ENCODE measurements around the gene DHPS.
"Not testable (repeated sequence)": the region's sequence is repeated elsewhere in the genome, so short reads cannot be mapped to it uniquely, and the experiment has no call there.

DHPS gene

DNA sequence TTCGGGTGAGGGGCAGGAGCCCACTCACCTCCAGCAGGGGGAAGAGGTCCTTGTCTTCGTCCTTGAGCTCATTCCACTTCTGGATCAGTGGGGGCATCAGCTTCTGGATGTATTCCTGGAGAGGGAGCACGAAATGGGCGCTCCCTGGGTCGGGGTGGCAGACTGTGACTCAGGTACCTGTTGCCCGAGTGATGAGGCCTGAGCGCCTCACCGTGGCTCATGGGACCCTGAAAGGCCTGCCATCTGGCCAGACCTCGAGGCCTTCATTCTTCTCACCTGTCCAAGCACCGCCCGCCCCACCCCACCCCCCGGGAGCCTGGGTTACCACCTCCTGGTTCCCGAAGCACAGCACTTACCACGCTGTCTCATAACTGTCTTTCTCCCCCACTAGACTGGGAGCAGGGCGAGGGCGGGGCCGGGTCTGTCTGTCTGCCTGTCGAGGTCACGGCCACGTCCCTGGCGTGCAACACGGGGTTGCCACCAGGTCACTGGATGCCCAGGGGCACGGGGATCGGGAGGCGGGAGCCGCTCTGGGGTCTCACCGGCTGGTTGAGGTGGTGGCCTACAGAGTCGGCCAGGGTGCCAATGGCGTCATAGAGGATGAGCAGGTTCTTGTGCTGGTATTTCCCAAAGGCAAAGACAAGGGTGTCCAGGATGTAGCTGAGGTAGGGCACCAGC, 24.1 kb upstream of the DHPS start:
- Histone ChIP-seq H3K9ac (ENCODE audit: low read length) (no peak overlapping the region), H3K9me3 (ENCODE audit: control insufficient read depth, insufficient read depth, low read depth, low read length) (no peaks in the 10 kb centered on the region), H3K4me3 (ENCODE audit: low read depth, low read length) (no peak overlapping the region), H3K27ac (ENCODE audit: low read depth, low read length) (no peak overlapping the region), H3K36me3 (ENCODE audit: control insufficient read depth, insufficient read depth, low read length) (peaks cover 91% of the 10 kb centered on the region), H3K27me3 (ENCODE audit: control insufficient read depth, insufficient read depth, low read length) (no peaks in the 10 kb centered on the region), H3K4me1 (ENCODE audit: control insufficient read depth, insufficient read depth, low read length) (0 out of 2 replicates have a peak, but pooled peaks cover 5% of the 10 kb centered on the region)

DNA sequence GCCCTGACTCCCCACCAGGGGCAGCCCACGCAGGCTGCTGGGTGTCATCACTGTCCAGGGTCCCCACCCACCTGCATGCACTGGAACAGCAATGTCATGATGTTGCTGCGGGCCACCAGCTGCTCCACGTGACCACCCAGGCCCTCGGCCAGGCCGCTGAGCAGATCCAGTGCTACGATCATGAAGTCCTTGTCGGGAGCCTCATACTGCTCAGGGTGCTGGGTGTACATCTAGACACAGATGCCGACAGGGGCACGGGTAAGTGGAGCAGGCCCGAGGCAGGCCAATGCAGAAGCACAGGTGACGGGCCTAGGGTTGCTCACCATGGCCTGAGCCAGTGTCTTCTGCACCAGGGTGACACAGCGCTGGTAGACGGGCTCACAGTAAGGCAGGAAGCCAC, 23.5 kb upstream of the DHPS start:
- H3K36me3 ChIP-seq (ENCODE audit: control insufficient read depth, insufficient read depth, low read length), result peaks cover 90% of the 10 kb centered on the region
- H3K27me3 ChIP-seq (ENCODE audit: control insufficient read depth, insufficient read depth, low read length), result no peaks in the 10 kb centered on the region
- no peak overlapping the region for H3K27ac ChIP-seq (ENCODE audit: low read depth, low read length)
- H3K9me3 ChIP-seq (ENCODE audit: control insufficient read depth, insufficient read depth, low read depth, low read length), result no peaks in the 10 kb centered on the region
- H3K4me3 ChIP-seq (ENCODE audit: low read depth, low read length), result no peak overlapping the region
- no peak overlapping the region for H3K9ac ChIP-seq (ENCODE audit: low read length)
- 0 out of 2 replicates have a peak, but pooled peaks cover 5% of the 10 kb centered on the region for H3K4me1 ChIP-seq (ENCODE audit: control insufficient read depth, insufficient read depth, low read length)

DNA sequence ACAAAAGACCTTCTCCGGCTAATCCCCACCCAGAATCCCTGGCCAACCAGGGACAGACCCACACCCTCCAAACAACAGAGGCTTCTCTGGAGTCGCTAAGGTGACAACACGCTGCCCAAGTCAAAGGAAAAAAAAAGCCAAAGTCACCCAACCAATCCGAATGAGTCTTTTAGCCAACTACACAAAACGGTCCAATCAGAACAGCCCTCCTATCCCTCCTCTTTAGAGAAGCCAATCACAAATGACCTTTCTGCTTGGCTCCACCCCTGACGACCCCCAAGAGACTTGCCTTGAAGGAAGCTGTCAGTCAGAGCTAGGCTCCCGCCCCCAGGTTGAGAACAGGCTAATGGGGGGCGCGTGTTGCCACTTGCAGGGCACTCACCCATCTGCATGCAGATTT, 21.4 kb upstream of the DHPS start:
- Histone ChIP-seq H3K27me3 (ENCODE audit: control insufficient read depth, insufficient read depth, low read length) (no peaks in the 10 kb centered on the region), H3K27ac (ENCODE audit: low read depth, low read length) (no peak overlapping the region), H3K4me3 (ENCODE audit: low read depth, low read length) (no peak overlapping the region), H3K9me3 (ENCODE audit: control insufficient read depth, insufficient read depth, low read depth, low read length) (no peaks in the 10 kb centered on the region), H3K4me1 (ENCODE audit: control insufficient read depth, insufficient read depth, low read length) (0 out of 2 replicates have a peak, but pooled peaks cover 5% of the 10 kb centered on the region), H3K9ac (ENCODE audit: low read length) (no peak overlapping the region), H3K36me3 (ENCODE audit: control insufficient read depth, insufficient read depth, low read length) (peaks cover 89% of the 10 kb centered on the region)

DNA sequence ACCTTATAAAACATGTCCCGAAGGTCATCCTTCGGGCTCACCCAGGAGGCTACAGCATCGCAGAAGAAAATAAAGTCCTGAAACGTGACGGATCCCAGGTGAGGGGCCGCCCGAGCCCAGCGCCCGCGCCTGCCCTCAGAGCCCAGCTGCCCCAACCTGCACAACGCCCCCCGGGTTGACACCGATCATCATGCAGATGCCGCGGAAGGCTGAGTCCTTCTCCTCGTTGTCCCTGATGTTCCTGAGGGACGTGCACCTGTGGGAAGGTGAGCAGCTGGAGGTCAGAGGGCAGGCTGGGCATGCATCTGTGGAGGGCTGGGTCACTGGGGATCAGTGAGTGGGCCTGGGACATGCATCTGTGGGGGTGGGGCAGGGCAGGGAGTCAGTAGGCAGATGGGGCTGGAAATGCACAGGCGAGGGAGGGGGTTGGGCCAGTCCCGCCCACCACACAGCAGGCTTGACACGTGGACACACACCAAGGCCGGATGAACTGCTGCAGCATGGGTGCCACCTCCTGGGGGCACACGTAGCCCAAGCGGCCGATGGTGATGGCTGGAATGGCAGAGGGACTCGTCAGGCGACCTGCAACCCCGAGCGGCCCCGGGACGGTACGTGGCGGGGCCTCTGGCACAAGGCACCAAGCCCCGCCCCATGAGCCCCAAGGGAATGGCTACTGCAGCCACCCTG, 20.1 kb upstream of the DHPS start:
- Histone ChIP-seq H3K9me3 (ENCODE audit: control insufficient read depth, insufficient read depth, low read depth, low read length) (no peaks in the 10 kb centered on the region), H3K36me3 (ENCODE audit: control insufficient read depth, insufficient read depth, low read length) (peaks cover 81% of the 10 kb centered on the region), H3K9ac (ENCODE audit: low read length) (no peak overlapping the region), H3K4me1 (ENCODE audit: control insufficient read depth, insufficient read depth, low read length) (0 out of 2 replicates have a peak, but pooled peaks cover 5% of the 10 kb centered on the region), H3K4me3 (ENCODE audit: low read depth, low read length) (no peak overlapping the region), H3K27ac (ENCODE audit: low read depth, low read length) (no peak overlapping the region), H3K27me3 (ENCODE audit: control insufficient read depth, insufficient read depth, low read length) (no peaks in the 10 kb centered on the region)

DNA sequence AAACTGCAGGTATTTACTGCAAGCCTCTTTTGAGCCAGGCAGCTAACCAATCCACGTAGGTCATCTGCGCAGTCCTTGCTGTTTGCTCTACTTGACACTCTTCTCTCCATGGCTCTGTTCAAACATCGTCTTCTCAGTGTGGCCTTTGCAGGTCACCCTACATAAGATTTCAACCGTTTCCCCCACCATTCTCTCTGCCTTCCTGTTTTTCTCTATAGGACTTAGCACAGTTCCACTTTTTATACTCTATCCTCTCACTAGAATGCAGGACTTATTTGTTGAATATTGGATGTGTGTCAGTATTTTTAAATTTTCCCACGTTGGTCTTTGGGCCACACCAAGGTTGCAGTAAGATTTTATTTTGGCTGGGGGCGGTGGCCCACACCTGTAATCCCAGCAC, 16.5 kb upstream of the DHPS start:
- Histone ChIP-seq H3K9ac (ENCODE audit: low read length) (no peak overlapping the region), H3K36me3 (ENCODE audit: control insufficient read depth, insufficient read depth, low read length) (peaks cover 46% of the 10 kb centered on the region), H3K27ac (ENCODE audit: low read depth, low read length) (no peak overlapping the region)

DNA sequence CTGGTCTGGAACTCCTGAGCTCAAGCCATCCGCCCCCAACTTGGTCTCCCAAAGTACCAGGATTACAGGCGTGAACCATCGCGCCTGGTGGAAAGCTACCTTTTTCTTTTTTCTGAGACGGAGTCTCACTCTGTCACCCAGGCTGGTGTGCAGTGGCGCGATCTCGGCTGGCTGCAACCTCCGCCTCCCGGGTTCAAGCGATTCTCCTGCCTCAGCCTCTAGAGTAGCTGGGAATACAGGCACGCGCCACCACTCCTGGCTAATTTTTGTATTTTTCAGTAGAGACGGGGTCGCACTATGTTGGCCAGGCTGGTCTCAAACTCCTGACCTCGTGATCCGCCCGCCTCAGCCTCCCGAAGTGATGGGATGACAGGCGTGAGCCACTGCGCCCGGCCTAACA, 15.7 kb upstream of the DHPS start:
- peak overlapping the region; percentile 84 for H3K4me3 ChIP-seq (ENCODE audit: low read depth, low read length)
- H3K27me3 ChIP-seq (ENCODE audit: control insufficient read depth, insufficient read depth, low read length); H3K9me3 ChIP-seq (ENCODE audit: control insufficient read depth, insufficient read depth, low read depth, low read length); H3K4me1 ChIP-seq (ENCODE audit: control insufficient read depth, insufficient read depth, low read length); H3K27ac ChIP-seq (ENCODE audit: low read depth, low read length): not testable (repeated sequence)
- H3K9ac ChIP-seq (ENCODE audit: low read length), result peak overlapping the region; percentile 86
- peaks cover 41% of the 10 kb centered on the region for H3K36me3 ChIP-seq (ENCODE audit: control insufficient read depth, insufficient read depth, low read length)

More for the DNA sequence above, 16.5 kb upstream of the DHPS start:
- no peaks in the 10 kb centered on the region for H3K9me3 ChIP-seq (ENCODE audit: control insufficient read depth, insufficient read depth, low read depth, low read length)
- no peak overlapping the region for H3K4me3 ChIP-seq (ENCODE audit: low read depth, low read length)
- peaks cover 4% of the 10 kb centered on the region; the same call in 1 of the 2 replicates for H3K4me1 ChIP-seq (ENCODE audit: control insufficient read depth, insufficient read depth, low read length)
- no peaks in the 10 kb centered on the region for H3K27me3 ChIP-seq (ENCODE audit: control insufficient read depth, insufficient read depth, low read length)

DNA sequence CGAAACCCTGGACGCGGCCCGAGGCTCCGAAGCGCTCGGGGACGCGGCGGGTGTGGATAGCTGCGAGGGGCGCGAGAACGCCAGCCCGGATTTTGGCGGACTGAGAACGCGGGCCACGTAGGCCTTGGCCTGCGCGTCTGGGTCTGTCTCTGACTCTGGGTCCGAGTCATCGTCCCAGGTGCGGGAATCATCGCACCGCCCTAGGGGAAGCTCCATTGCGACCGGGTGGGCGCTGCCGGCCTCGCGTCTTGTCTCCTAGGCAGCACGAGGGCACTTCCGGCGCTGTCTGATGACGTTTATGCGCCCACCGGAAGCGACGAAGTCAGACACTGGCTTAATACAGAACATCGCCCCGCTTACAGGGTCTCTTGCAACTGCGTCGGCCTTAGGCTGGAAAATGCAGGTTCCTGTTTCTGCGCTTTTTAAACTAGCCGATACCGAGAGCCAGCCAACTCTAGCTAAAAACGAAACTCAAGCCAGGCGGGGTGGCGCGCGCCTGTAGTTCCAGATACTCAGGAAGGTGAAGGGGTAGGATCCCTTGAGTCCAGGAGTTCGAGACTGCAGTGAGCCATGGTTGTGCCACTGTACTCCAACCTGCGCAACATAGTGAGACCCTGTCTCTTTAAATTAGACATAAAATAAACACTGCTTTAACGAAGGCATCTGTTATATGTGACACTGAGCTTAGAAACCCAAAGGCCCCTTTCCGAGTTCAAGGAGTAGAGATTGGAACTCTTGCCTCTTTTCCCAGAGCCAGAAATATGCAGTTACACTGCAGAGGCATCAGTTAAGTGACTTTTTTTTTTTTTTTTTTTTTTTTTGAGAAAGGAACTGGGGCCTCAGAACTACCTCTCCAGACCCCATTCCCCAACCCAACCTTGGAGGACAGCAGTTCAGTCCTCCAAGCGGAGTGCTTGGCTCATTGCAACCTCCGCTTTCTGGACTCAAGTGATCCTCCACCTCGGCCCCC, 15.0 kb upstream of the DHPS start, which contains the start of gene FBXW9:
FBXW9 (minus strand) TSS at position 266 of the 970 bp plus-strand sequence; CDS start at position 216, 50 bp downstream.
- H3K36me3 ChIP-seq (ENCODE audit: control insufficient read depth, insufficient read depth, low read length), result peaks cover 34% of the 10 kb centered on the region
- no peaks in the 10 kb centered on the region for H3K9me3 ChIP-seq (ENCODE audit: control insufficient read depth, insufficient read depth, low read depth, low read length)
- H3K4me3 ChIP-seq (ENCODE audit: low read depth, low read length), result peak within 1 kb of the TSS; percentile 84

DNA sequence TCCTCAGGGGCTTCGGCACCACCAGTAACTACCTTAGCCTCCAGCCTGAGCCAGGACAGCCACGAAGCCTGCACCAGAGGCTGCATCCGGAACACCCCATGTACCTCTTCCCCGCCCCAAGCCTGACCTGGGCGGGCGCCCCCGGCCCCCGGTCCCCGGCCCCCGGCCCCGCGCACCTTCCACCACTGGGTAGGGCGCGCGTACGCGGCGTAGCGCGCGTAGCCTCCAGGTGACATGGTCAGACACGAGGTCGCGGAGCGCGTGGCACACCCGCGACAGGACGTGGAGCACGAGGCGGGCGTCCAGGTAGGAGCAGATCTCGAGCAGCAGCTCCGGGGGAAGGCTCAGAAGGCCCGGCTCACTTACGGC, 14.3 kb upstream of the DHPS start:
- H3K4me1 ChIP-seq (ENCODE audit: control insufficient read depth, insufficient read depth, low read length), result peaks cover 4% of the 10 kb centered on the region; the same call in 1 of the 2 replicates
- H3K9ac ChIP-seq (ENCODE audit: low read length), result peak overlapping the region; percentile 86
- peak overlapping the region; percentile 84 for H3K4me3 ChIP-seq (ENCODE audit: low read depth, low read length)
- H3K9me3 ChIP-seq (ENCODE audit: control insufficient read depth, insufficient read depth, low read depth, low read length), result no peaks in the 10 kb centered on the region
- peaks cover 27% of the 10 kb centered on the region for H3K36me3 ChIP-seq (ENCODE audit: control insufficient read depth, insufficient read depth, low read length)
- H3K27ac ChIP-seq (ENCODE audit: low read depth, low read length), result no peak overlapping the region
- H3K27me3 ChIP-seq (ENCODE audit: control insufficient read depth, insufficient read depth, low read length), result no peaks in the 10 kb centered on the region

More for the DNA sequence above, 15.0 kb upstream of the DHPS start, which contains the start of gene FBXW9:
- H3K27me3 ChIP-seq (ENCODE audit: control insufficient read depth, insufficient read depth, low read length), result no peaks in the 10 kb centered on the region
- H3K9ac ChIP-seq (ENCODE audit: low read length), result peak within 1 kb of the TSS; percentile 86
- H3K27ac ChIP-seq (ENCODE audit: low read depth, low read length), result peak within 1 kb of the TSS; percentile 47; the same call in 1 of the 2 replicates
- H3K4me1 ChIP-seq (ENCODE audit: control insufficient read depth, insufficient read depth, low read length), result peaks cover 4% of the 10 kb centered on the region; the same call in 1 of the 2 replicates

DNA sequence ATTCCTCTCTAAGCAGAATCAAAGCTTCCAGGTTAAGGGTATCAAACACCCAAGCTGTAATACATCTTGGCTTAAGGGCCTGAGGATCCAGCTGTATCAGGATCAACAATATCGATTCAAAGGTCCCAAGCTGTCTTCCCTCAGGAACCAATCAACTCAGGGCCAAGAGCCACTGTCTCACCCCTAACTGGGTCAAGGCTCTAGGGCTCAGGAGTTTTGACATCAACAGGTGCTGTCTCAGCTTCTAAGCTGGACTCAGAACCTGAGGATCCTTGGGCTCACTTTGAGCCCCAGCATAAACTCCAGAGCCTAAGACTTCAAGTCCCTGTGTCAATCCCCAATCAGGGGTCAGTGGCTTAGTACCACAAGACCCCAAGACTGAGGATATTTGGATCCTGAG, 13.8 kb upstream of the DHPS start:
- Histone ChIP-seq H3K36me3 (ENCODE audit: control insufficient read depth, insufficient read depth, low read length) (peaks cover 22% of the 10 kb centered on the region), H3K4me3 (ENCODE audit: low read depth, low read length) (peak overlapping the region; percentile 84), H3K4me1 (ENCODE audit: control insufficient read depth, insufficient read depth, low read length) (peaks cover 4% of the 10 kb centered on the region; the same call in 1 of the 2 replicates), H3K9me3 (ENCODE audit: control insufficient read depth, insufficient read depth, low read depth, low read length) (no peaks in the 10 kb centered on the region), H3K27me3 (ENCODE audit: control insufficient read depth, insufficient read depth, low read length) (no peaks in the 10 kb centered on the region), H3K9ac (ENCODE audit: low read length) (peak overlapping the region; percentile 49), H3K27ac (ENCODE audit: low read depth, low read length) (no peak overlapping the region)

DNA sequence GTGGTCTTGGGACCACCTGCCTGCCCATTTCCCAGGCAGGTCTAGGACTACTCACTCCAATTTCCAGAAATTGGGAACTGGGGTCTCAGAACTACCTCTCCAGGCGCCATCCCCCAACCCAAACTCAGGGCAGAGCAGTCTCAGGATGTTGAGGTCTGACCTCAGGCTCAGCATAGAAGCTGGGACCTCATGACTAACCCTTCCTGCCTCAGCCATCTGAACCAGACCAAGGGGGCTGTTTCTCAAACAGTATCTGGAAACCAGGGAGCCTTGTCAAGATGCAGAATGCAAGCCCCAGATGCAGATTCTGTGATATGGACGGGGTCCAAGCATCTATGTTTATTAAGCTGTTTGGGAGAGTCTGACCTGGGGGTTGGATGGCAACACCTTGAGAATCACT, 13.4 kb upstream of the DHPS start:
- Histone ChIP-seq H3K36me3 (ENCODE audit: control insufficient read depth, insufficient read depth, low read length) (peaks cover 19% of the 10 kb centered on the region), H3K4me1 (ENCODE audit: control insufficient read depth, insufficient read depth, low read length) (peaks cover 4% of the 10 kb centered on the region; the same call in 1 of the 2 replicates), H3K27ac (ENCODE audit: low read depth, low read length) (no peak overlapping the region), H3K9me3 (ENCODE audit: control insufficient read depth, insufficient read depth, low read depth, low read length) (no peaks in the 10 kb centered on the region), H3K9ac (ENCODE audit: low read length) (no peak overlapping the region), H3K27me3 (ENCODE audit: control insufficient read depth, insufficient read depth, low read length) (no peaks in the 10 kb centered on the region), H3K4me3 (ENCODE audit: low read depth, low read length) (no peak overlapping the region)

Data from HUES6 (cell line).